ENCODE results near the gene RHBDF2.

DNA sequence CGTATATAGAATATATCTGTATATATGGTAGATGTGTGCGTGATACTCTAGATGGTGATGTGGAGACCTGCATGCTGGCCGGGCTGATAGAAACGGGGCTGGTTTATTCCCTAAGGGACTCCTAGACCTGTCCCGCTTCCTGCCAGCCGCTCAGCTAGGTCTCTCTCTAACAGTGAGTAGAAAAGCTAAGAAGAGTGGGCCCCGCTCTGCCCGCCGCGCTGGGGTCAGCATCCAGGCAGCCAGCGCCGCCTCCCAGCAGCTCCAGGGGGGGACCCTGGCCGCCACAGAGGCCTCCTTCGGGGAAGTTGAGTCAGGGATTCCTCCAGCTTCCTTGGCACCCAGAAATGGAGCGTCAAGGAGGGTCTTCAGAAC, 26.9 kb upstream of the RHBDF2 start:
- TF ChIP-seq, protein P1, sequence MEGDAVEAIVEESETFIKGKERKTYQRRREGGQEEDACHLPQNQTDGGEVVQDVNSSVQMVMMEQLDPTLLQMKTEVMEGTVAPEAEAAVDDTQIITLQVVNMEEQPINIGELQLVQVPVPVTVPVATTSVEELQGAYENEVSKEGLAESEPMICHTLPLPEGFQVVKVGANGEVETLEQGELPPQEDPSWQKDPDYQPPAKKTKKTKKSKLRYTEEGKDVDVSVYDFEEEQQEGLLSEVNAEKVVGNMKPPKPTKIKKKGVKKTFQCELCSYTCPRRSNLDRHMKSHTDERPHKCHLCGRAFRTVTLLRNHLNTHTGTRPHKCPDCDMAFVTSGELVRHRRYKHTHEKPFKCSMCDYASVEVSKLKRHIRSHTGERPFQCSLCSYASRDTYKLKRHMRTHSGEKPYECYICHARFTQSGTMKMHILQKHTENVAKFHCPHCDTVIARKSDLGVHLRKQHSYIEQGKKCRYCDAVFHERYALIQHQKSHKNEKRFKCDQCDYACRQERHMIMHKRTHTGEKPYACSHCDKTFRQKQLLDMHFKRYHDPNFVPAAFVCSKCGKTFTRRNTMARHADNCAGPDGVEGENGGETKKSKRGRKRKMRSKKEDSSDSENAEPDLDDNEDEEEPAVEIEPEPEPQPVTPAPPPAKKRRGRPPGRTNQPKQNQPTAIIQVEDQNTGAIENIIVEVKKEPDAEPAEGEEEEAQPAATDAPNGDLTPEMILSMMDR (IDR thresholded peaks at IDR 0.05 in 4 of 5, conservative IDR thresholded peaks at IDR 0.05 in 1 of 5), result no peak
- no peak for TF ChIP-seq POLR2A (IDR thresholded peaks at IDR 0.05)
